Stimulated activated CD8-positive, alpha-beta memory T cell treated with anti-CD3 and anti-CD28 coated beads, Interleukin-12 subunit alpha, Interleukin-12 subunit beta, amount 100 ng/mL, for 24 hours (primary cell): ENCODE data around the gene PAQR7.

ENCODE experiments used
- DNase-seq: peaks from one replicate; pipeline ENCODE4 v3.0.0-alpha.2; 2020; ENCODE audit errors: extremely low read depth

PAQR7 gene

GRCh38 chr1:25816112-25816718 is 59.3 kb downstream of the PAQR7 start:
- no peak for DNase-seq

- no peak for DNase-seq
These were observed 60.0 kb downstream of the PAQR7 start for GRCh38 chr1:25815208-25816111.

GRCh38 chr1:25814549-25815087 is 60.9 kb downstream of the PAQR7 start:
- DNase-seq: no peak

DNA sequence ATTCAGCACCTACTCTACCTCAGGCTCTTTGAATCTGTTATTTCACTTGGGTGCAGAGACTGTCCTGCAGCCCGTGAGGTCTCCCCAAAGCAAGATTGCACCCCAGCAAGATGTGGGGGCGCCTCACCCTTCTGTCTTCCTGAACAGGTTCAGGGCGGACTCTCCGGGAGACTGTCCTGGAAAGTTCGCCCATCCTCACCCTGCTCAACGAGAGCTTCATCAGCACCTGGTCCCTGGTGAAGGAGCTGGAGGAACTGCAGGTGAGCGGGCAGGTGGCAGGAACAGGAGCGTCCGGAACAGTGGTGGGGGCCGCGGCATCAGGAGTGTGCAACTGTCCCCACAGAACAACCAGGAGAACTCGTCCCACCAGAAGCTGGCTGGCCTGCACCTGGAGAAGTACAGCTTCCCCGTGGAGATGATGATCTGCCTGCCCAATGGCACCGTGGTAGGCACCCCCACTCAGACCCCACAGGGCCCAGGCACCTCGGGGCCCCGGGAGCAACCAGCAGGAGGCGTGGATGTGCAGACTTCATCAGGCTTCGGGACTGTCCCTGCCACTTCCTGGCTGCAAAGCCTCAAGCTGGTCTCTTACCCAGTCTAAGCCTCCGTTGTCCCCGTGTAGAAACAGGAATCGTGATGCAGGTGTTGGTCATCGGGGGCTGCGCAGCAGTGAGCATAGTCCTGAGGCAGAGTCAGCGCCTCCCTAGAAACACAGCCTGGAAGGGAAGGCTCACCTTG is 61.6 kb downstream of the PAQR7 start:
- no peak for DNase-seq

DNA sequence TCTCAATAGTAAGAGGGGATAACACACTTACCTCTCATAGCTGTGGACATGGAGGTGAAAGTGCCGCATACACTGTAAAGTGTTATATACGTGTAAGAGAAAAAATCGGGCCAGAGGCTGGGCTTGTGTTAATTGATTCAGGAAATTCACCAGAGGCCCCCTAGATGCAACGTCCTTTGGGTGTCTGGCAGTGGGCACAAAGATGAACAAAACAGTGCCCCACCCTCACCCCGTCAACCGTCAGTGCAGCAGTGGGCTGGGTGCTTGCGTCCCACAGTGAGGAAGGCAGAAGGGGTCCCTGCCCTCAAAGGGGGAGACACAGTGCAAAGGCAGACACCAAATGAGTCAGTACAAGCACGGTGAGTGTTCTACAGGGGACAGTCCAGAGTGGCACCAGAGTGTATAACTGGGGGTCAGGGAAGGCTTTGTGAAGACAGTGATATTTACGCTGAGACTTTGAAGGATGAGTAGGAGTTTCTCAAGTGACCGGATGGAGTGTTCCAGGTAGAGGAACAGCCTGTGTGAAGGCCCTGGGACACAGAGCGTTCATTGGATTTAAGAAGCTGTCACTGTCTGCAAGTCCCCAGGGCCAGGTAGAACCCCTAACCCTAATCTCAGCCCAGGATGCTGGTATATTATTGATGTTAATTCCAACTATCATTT is 62.3 kb downstream of the PAQR7 start:
- DNase-seq: no peak
